ENCODE data around the gene TREM2.
"Not testable (repeated sequence)": the region's sequence is repeated elsewhere in the genome, so short reads cannot be mapped to it uniquely, and the experiment has no call there.

DNA sequence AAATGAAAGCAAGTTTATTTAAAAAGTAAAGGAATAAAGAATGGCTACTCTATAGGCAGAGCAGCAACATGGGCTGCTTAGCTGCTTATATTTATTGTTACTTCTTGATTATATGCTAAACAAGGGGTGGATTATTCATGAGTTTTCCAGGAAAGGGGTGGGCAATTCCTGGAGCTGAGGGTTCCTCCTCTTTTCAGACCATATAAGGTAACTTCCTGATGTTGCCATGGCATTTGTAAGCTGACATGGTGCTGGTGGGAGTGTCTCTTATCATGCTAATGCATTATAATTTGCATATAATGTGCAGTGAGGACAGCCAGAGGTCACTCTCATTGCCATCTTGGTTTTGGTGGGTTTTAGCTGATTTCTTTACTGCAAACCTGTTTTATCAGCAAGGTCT lies 26.1 kb upstream of the TREM2 start:
- TF ChIP-seq, protein P1, sequence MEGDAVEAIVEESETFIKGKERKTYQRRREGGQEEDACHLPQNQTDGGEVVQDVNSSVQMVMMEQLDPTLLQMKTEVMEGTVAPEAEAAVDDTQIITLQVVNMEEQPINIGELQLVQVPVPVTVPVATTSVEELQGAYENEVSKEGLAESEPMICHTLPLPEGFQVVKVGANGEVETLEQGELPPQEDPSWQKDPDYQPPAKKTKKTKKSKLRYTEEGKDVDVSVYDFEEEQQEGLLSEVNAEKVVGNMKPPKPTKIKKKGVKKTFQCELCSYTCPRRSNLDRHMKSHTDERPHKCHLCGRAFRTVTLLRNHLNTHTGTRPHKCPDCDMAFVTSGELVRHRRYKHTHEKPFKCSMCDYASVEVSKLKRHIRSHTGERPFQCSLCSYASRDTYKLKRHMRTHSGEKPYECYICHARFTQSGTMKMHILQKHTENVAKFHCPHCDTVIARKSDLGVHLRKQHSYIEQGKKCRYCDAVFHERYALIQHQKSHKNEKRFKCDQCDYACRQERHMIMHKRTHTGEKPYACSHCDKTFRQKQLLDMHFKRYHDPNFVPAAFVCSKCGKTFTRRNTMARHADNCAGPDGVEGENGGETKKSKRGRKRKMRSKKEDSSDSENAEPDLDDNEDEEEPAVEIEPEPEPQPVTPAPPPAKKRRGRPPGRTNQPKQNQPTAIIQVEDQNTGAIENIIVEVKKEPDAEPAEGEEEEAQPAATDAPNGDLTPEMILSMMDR (IDR thresholded peaks at IDR 0.05 in 4 of 5, conservative IDR thresholded peaks at IDR 0.05 in 1 of 5): not testable (repeated sequence)
- TF ChIP-seq POLR2A (IDR thresholded peaks at IDR 0.05): not testable (repeated sequence)
